GM21529 (cell line): ENCODE measurements around the gene ENTREP1.

ENCODE experiments used
- ATAC-seq: cut with Tn5 transposase; IDR thresholded peaks from one replicate; pipeline ENCODE4 v1.9.1; 2021; ENCODE audit not compliant: unreplicated experiment

The ENTREP1 gene

DNA sequence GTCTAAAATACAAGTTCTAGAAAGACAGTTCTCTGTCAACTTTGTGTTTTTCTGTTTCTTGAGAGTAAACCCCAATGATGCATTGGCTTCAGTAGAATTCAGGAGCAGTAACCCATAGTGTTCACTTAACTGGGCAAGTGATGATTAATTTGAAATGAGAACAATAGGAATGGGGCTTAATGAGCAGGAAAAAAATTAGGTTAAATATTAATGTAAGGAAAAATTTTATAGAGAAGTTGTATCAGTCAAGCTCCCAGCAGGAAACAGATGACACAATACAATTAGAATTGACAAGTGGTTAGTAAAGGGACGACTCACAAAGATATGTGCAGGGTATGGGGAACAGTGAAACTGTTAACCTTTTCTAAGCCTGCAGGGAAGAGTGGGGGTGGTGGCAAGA lies 38.2 kb downstream of the ENTREP1 start:
- ATAC-seq, result no peak

DNA sequence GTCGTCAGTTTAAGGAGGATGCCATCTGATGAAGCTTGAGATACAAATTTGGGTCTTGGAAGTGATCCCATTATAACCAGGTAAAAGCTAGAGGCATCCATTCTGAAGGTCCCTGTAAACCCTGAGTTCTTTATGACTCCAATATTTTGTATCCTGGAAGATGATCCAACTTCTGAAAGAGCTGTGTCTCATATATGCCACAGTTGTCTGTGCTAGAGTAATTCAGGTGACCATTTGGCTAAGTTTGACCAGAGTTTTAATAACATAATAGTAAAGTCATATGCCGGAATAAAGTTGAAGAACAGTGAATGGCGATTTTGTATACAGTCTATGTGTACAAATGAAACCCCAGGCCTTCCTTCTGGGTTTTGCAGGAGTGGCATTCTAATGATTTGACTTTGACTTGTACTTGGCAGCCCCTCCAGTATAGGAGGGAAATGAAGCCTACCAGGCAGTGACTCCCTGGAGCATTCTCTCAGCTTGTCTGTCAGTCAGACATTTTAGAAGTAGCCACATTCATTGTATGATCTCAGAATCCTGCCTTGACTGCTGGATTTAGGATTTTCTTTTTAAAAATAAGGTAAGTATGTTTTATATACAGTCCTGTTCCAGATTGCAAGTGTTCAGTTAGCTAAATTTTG lies 39.6 kb downstream of the ENTREP1 start:
- ATAC-seq, result no peak

DNA sequence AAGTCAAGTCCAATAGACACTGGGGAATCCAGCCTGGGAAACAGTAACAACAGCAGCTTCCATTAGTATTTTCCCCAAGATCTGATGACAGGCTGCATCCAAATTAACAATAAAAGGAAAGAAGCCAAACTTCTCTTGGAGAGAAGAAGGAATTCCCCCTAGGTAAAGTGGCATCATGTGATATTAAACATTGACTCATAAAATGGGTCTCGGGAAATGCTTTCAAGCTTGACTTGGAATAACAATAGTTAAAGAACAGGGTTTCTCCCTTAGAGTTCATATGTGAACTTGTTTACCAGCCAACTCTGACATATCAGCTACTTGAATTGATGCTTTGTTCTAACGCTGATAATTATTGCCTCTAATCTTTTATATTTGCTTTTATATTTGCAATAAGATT lies 45.4 kb downstream of the ENTREP1 start:
- no peak for ATAC-seq

GRCh38 chr9:69371001-69371400 lies 46.0 kb downstream of the ENTREP1 start:
- no peak for ATAC-seq

DNA sequence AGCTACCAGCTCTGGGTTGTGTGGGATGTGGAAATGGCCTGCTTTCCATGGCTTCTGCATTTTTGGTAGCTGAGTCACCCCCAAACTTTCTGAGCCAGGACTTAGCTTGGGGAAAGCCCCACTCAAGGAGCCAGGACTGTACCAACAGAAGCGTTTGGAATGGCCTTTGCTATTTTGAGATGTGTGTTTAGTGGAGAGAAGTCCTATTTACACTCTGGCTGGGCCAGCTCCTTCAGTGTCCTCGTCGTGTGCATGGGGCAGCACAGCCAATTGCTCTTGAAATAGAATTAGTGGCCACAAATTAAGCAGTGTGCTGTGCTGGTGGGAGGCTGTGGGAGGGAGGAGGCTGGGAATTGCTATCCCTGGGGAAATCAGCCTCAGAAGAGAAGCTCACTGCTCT lies 51.6 kb downstream of the ENTREP1 start:
- no peak for ATAC-seq

DNA sequence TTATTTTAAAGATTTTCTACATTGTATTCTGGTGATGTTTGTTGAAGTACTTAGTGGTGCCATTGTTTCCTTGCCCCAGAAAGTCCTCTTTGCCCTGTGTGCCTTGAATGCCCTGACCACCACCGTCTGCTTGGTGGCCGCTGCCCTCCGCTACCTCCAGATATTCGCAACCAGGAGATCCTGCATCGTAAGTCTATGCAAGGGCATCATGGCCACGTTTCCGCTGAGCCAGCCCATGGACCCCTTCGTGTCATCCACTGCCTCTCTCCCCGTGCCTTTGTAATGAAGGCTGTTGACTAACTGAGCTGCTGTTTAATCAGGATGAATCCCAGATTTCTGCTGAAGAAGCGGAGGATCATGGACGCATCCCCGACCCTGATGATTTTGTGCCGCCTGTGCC lies 52.3 kb downstream of the ENTREP1 start:
- no peak for ATAC-seq

DNA sequence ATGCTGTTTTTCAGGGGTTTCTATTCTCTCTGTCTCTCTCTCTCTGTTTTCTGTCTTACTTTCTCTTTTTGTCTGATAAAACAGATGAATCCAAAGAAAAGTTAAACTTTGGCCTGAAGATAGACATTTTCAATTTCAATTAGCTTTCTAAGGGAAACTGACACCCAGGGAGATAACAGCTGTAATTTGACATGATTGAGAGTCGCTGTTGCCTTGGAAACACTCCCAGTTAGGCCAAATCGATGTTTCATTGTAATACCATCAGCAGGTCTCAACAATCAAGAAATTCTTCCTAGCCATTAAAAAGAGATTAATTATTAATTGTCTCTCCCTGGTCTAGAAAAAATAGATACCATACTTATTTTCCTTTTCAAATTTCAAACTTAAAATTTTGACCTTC lies 53.0 kb downstream of the ENTREP1 start:
- ATAC-seq, result no peak

- no peak for ATAC-seq
Measured at GRCh38 chr9:69379270-69379982, 54.4 kb downstream of the ENTREP1 start.

DNA sequence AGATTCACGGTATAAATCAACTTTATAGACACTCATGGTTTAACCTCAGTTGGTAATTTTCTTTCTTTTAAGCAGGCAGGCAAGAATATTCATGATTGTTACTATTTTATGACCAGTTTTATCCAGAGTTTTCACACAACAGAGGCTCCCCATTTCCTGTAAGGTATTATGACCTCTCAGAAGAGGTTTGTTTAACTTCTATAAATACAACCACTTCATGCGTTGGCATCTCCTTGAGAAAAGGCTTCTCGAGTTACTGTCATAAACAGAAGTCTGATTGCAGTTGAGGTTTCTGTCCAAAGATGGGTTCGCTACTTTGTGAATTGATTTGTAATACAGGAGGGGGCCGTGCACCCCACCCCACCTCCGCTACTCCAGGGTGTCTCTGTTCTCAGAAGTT lies 55.3 kb downstream of the ENTREP1 start:
- ATAC-seq, result no peak

GRCh38 chr9:69380811-69381210 lies 55.8 kb downstream of the ENTREP1 start:
- no peak for ATAC-seq

GRCh38 chr9:69382135-69382534 lies 57.1 kb downstream of the ENTREP1 start:
- no peak for ATAC-seq

- ATAC-seq, result no peak
Measured at GRCh38 chr9:69385581-69386033, 60.6 kb downstream of the ENTREP1 start.

- no peak for ATAC-seq
Measured at GRCh38 chr9:69386651-69387050, 61.6 kb downstream of the ENTREP1 start.

DNA sequence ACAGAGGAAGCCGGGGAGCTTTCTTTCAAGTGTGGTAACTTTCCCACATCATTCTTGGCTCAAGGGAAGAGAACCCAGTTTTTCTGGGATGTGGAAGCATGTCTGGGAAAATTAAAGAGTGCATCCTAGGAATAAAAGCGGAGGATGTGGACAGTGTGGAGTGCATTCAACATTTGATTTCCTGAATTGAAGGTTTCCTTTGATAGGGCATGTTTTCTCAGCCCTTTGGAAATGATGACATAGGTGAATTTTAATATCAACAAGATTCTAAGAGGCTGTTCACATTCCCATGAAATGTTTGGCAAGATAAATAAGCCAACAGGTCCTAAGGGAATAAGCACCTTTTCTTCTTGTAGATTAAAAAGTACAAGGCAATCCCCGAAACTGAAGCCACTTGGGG lies 63.6 kb downstream of the ENTREP1 start:
- ATAC-seq, result no peak

- ATAC-seq, result no peak
Measured at GRCh38 chr9:69389437-69389995, 64.5 kb downstream of the ENTREP1 start.

GRCh38 chr9:69391487-69391886 lies 66.5 kb downstream of the ENTREP1 start:
- no peak for ATAC-seq

DNA sequence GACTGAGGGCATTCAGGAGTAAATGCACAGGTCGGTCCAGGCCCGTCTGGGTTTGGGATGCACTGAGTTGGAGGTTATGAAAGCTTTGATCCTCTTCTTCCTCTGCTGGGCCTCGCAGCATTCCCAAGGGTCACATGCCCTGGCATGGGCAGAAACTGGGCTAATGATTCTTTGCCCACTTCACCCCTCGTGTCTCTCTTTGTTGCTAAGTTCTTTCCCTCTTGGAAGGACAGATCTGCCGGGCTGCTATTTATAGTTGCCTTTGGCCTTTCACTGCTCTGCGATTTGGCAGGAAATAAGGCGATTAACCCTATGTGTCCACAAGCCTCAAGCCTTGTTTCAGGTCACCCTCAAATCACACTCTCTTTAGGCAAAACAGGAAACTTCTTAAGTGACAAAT lies 66.9 kb downstream of the ENTREP1 start:
- no peak for ATAC-seq

- no peak for ATAC-seq
Measured at GRCh38 chr9:69392826-69393225, 67.8 kb downstream of the ENTREP1 start.

DNA sequence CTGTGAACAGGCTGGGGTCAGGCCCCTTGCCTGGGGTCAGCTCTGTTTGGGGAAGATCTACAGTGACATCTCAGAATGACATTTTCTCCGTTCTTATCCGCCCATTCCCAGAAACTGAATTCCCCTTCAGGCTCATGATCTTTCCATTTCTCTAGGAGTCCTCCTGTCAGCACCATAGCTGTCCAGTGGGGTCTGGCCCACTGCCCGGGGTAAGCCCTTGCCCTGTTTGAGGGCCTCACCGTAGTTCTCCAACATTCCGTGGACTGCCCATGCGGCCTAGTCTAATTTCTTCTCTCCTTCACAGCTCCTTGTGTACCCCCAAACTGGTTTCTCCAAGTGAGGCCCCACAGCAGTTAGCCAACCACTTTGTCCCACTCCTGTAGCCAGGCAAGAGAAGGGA lies 68.4 kb downstream of the ENTREP1 start:
- ATAC-seq, result no peak

DNA sequence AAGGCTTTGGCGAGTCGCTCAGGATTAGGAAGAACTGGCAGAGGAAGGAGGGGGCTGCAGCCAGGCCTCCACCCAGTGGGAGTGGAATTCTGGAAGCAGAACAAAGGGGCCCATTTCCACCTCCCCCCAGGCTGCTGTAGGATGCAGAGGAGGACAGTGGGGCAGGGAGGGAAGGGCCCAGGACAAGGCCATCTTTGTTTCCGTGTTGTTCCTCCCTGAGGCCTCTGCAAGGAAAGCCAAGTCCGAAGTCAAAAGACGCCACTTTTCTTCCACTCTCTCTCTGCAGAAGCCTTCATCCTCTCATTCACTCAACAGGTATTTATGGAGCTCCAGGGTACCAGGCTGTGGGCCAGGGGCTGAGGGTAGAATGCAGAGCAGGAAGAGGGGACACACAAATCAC lies 70.7 kb downstream of the ENTREP1 start:
- ATAC-seq, result no peak

GRCh38 chr9:69396759-69397158 lies 71.7 kb downstream of the ENTREP1 start:
- no peak for ATAC-seq

GRCh38 chr9:69397384-69398214 lies 72.6 kb downstream of the ENTREP1 start:
- no peak for ATAC-seq
